HUDEP-2 (cell line): Measurements from ENCODE around the gene PTK6.

ENCODE experiments used
- DNase-seq, 76 experiments: peaks; one replicate each; lab custom pipeline; 2025; ENCODE audit not compliant: unreplicated experiment in 76 of 76; lab: John Stamatoyannopoulos, UW

The PTK6 gene

GRCh38 chr20:63517376-63518309 lies 19.5 kb downstream of the PTK6 start:
- no peak for DNase-seq

- peak in 9 of 76 experiments; percentile 9 to 43 (median 22) for DNase-seq
Measured at GRCh38 chr20:63514520-63514919, 22.7 kb downstream of the PTK6 start.

GRCh38 chr20:63513207-63513606 lies 24.0 kb downstream of the PTK6 start:
- DNase-seq: no peak

- no peak for DNase-seq
Measured at GRCh38 chr20:63509088-63509564, 28.1 kb downstream of the PTK6 start.

GRCh38 chr20:63508072-63508768 lies 29.0 kb downstream of the PTK6 start:
- no peak for DNase-seq

- no peak for DNase-seq
Measured at GRCh38 chr20:63507083-63507743, 30.0 kb downstream of the PTK6 start.

- DNase-seq: no peak
Measured at GRCh38 chr20:63505723-63506122, 31.5 kb downstream of the PTK6 start.

GRCh38 chr20:63505281-63505680 lies 31.9 kb downstream of the PTK6 start:
- DNase-seq: no peak

- DNase-seq: no peak
Measured at GRCh38 chr20:63504642-63505041, 32.5 kb downstream of the PTK6 start.

GRCh38 chr20:63503524-63503923 lies 33.7 kb downstream of the PTK6 start:
- no peak for DNase-seq

GRCh38 chr20:63502671-63503172 lies 34.5 kb downstream of the PTK6 start:
- DNase-seq: no peak

GRCh38 chr20:63501818-63502670 lies 35.1 kb downstream of the PTK6 start:
- no peak for DNase-seq

- DNase-seq: no peak
Measured at GRCh38 chr20:63500902-63501817, 36.0 kb downstream of the PTK6 start.

- no peak for DNase-seq
Measured at GRCh38 chr20:63500151-63500901, 36.9 kb downstream of the PTK6 start.

GRCh38 chr20:63499338-63499969 lies 37.7 kb downstream of the PTK6 start:
- DNase-seq: no peak

GRCh38 chr20:63498960-63499337 lies 38.2 kb downstream of the PTK6 start, which contains the start of gene EEF1A2:
EEF1A2 (minus strand) TSS chr20:63499083; CDS start chr20:63497763, 1,320 bp downstream.
- peak in 7 of 76 experiments; percentile 4 to 28 (median 17) for DNase-seq
